Left lung (tissue), 10 donors: ENCODE results near the gene POLR2E. TPM values are rescaled to one million over a fixed set of nuclear protein-coding genes. Genes with fewer than 3 reads are reported as not detected.

Experiments used
- ATAC-seq: fragments of 200-7000 bp; cut with Tn5 transposase; one replicate; pipeline ENCODE4 v1.9.1; 2020; ENCODE audit warnings: moderate library complexity
- DNase-seq, 4 donors: peaks; one replicate each; pipeline ENCODE4 v3.0.0-alpha.2; 2013 to 2020
- H3K27ac ChIP-seq, 2 donors: fragments of 200-600 bp; sonication (generic) in 1 of 2; one replicate each; pipeline versions ENCODE4 v1.5.0 to v1.8.0; 2020 to 2021
- H3K27me3 ChIP-seq, 2 donors: fragments of 200-600 bp; sonication (generic) in 1 of 2; one replicate each; pipeline versions ENCODE4 v1.5.0 to v1.8.0; 2020 to 2021
- H3K36me3 ChIP-seq, 2 donors: fragments of 200-600 bp; sonication (generic) in 1 of 2; one replicate each; pipeline versions ENCODE4 v1.5.0 to v1.8.0; 2020 to 2021
- H3K4me1 ChIP-seq, 2 donors: fragments of 200-600 bp; one replicate each; pipeline ENCODE4 v1.8.0; 2021
- H3K4me3 ChIP-seq, 2 donors: fragments of 200-600 bp; sonication (generic) in 1 of 2; one replicate each; pipeline versions ENCODE4 v1.5.0 to v1.8.0; 2020 to 2021; ENCODE audit warnings: mild to moderate bottlenecking in 1 of 2
- H3K9me3 ChIP-seq, 2 donors: fragments of 200-600 bp; sonication (generic) in 1 of 2; one replicate each; pipeline versions ENCODE4 v1.5.0 to v1.8.0; 2020 to 2021
- intact Hi-C, 2 donors: fragments of 100-400 bp; cut with DNase I; formaldehyde crosslinking; loops; one replicate each; pipeline versions ENCODE4 v1.11.2 to v1.14.2; 2022
- polyA plus RNA-seq, 6 donors: library from polyadenylated mRNA; unstranded; fragments of 120-200 nt; gene quantifications; one replicate each; pipeline ENCODE4 v1.2.1, GENCODE V29; 2013; ENCODE audit not compliant: insufficient read length in 6 of 6
- total RNA-seq, 2 donors: library from RNA; stranded (reverse); fragmentation: NEBNext Ultra II Directional; extraction: Animal tissue kit (Norgen Biotek cat#: 25700); gene quantifications; one replicate each; pipeline ENCODE4 v1.2.1, GENCODE V29; 2021
- TF ChIP-seq, protein P1 (sequence below), 2 donors: fragments of 200-600 bp; sonication (generic) in 1 of 2; IDR thresholded peaks; one replicate each; pipeline versions ENCODE4 v1.5.0 to v1.8.0; 2021; ENCODE audit warnings: antibody characterized with exemption in 2 of 2
- donor health status: DM: no; HTN: yes; CAD: no.
- donor health status: DM: no; HTN: no; CAD: no.

The POLR2E gene
- total and polyA plus RNA-seq, 8 donors = 120 to 160 (median 139) TPM

DNA sequence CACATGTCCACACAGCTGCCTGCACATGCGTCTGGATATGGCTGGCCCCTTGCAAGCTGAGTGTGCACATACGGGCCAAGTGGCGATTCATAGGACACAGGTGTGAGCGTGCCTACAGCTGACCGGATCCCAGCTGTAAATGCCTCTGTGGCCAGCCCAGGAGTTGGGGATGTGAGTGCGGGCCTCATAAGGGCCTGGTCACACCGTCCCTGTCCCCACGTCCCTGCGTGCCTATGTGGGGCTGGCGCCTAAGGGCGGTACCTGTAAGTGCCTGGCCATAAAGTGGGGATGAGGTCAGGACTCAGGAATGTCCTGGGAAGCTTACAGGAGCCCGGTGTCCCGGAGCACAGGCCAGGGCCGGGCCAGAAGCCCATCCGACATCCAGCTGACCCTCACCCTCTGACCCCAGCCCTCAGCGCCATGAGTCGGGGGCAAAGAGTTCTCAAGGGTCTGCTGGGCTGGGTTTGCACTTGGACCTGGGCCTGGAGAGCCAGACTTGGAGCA lies 29.5 kb downstream of the POLR2E start:
- DNase-seq (peak in 2 of 4 donors; percentile 72 to 81), ATAC-seq (peak; percentile 77)
- H3K4me3 ChIP-seq = peak overlapping the region in 1 of 2 donors; percentile 85
- peak overlapping the region; percentile 53 to 65 for H3K27ac ChIP-seq
- H3K4me1 ChIP-seq = peaks cover 6 to 65% of the 10 kb centered on the region in 2 donors
- TF ChIP-seq, protein P1, sequence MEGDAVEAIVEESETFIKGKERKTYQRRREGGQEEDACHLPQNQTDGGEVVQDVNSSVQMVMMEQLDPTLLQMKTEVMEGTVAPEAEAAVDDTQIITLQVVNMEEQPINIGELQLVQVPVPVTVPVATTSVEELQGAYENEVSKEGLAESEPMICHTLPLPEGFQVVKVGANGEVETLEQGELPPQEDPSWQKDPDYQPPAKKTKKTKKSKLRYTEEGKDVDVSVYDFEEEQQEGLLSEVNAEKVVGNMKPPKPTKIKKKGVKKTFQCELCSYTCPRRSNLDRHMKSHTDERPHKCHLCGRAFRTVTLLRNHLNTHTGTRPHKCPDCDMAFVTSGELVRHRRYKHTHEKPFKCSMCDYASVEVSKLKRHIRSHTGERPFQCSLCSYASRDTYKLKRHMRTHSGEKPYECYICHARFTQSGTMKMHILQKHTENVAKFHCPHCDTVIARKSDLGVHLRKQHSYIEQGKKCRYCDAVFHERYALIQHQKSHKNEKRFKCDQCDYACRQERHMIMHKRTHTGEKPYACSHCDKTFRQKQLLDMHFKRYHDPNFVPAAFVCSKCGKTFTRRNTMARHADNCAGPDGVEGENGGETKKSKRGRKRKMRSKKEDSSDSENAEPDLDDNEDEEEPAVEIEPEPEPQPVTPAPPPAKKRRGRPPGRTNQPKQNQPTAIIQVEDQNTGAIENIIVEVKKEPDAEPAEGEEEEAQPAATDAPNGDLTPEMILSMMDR (IDR thresholded peaks at IDR 0.05) = no peak
- no peaks in the 10 kb centered on the region for H3K9me3 ChIP-seq
- intact Hi-C loops = no loop called here
- peaks cover 0 to 3% of the 10 kb centered on the region in 2 donors for H3K36me3 ChIP-seq
- H3K27me3 ChIP-seq = peaks cover 5 to 32% of the 10 kb centered on the region in 2 donors

DNA sequence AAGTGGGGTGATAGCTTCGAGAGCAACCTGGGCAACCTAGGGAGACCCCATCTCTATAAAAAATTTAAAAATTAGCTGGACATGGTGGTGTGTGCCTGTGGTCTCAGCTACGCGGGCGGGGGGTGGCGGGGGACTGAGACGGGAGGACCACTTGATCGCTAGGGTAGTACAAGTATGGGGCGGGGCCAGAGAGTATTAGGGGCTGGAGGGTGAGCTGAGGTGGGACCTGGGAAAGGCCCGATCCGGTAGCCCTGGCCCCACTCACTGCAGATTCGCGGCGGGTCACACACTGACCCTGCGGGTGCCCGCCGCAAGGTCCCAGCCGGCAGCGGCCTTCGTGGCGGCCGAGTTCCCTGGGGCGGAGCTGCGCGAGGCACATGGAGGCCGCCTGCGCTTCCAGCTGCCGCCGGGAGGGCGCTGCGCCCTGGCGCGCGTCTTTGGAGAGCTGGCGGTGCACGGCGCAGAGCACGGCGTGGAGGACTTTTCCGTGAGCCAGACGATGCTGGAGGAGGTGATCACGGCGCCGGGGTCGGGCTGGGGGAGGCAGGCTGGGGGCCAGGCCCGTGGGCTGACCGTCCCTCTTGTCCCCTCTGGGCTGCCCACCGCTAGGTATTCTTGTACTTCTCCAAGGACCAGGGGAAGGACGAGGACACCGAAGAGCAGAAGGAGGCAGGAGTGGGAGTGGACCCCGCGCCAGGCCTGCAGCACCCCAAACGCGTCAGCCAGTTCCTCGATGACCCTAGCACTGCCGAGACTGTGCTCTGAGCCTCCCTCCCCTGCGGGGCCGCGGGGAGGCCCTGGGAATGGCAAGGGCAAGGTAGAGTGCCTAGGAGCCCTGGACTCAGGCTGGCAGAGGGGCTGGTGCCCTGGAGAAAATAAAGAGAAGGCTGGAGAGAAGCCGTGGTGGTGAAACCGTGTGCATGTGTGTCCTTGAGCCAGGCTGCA lies 30.2 kb downstream of the POLR2E start:
- H3K4me1 ChIP-seq = peaks cover 6 to 58% of the 10 kb centered on the region in 2 donors
- H3K27me3 ChIP-seq = peaks cover 4 to 24% of the 10 kb centered on the region in 2 donors
- H3K4me3 ChIP-seq = peak overlapping the region in 1 of 2 donors; percentile 23
- intact Hi-C loops = no loop called here
- ATAC-seq = peak; percentile 81
- TF ChIP-seq, protein P1 (IDR thresholded peaks at IDR 0.05) = peak; percentile 87 to 95
- H3K36me3 ChIP-seq = no peaks in the 10 kb centered on the region
- peak in 3 of 4 donors; percentile 64 to 96 (median 77) for DNase-seq
- H3K27ac ChIP-seq = peak overlapping the region; percentile 53 to 65
- no peaks in the 10 kb centered on the region for H3K9me3 ChIP-seq

DNA sequence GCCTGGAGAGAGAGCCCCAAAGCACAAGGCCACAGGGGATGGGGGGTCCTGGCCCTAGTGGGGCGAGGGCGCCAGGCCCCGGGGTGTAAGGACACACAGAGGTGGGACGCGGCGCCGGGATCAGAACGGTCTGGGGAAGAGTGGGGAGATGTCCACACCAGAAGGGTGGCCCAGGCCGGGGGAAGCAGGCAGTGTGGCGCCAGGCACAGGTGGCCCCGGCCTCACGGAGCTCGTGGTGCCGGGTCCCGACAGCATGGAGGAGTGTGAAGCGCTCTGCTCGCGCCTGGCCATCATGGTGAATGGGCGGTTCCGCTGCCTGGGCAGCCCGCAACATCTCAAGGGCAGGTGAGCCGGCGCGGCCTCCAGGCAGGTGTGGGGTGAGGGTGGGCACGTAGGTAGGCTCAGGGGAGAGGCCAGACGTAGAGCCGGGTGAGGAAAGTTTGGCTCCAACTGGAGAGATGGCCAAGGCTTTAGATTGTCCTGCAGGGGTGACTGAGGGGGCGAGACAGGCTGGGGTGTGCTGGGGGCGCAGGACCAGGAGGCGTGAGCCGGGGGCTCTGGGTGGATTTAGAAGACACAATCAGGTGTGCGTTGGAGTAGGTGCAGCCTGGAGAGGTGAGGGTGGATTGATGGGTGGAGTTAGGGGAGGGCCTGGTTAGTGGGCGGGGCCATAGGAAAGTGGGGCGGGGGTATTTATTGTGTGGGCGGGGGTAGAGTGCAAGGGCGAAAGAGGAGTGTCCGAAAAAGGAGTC lies 31.1 kb downstream of the POLR2E start:
- Histone ChIP-seq H3K27ac (no peak overlapping the region), H3K4me1 (peaks cover 6 to 50% of the 10 kb centered on the region in 2 donors), H3K27me3 (peaks cover 4 to 16% of the 10 kb centered on the region in 2 donors), H3K9me3 (peaks cover 0 to 2% of the 10 kb centered on the region in 2 donors), H3K4me3 (peak overlapping the region in 1 of 2 donors; percentile 23), H3K36me3 (peaks cover 0 to 6% of the 10 kb centered on the region in 2 donors)
- intact Hi-C loops = no loop called here
- TF ChIP-seq, protein P1 (IDR thresholded peaks at IDR 0.05) = no peak
- ATAC-seq = peak; percentile 48
- DNase-seq = no peak

DNA sequence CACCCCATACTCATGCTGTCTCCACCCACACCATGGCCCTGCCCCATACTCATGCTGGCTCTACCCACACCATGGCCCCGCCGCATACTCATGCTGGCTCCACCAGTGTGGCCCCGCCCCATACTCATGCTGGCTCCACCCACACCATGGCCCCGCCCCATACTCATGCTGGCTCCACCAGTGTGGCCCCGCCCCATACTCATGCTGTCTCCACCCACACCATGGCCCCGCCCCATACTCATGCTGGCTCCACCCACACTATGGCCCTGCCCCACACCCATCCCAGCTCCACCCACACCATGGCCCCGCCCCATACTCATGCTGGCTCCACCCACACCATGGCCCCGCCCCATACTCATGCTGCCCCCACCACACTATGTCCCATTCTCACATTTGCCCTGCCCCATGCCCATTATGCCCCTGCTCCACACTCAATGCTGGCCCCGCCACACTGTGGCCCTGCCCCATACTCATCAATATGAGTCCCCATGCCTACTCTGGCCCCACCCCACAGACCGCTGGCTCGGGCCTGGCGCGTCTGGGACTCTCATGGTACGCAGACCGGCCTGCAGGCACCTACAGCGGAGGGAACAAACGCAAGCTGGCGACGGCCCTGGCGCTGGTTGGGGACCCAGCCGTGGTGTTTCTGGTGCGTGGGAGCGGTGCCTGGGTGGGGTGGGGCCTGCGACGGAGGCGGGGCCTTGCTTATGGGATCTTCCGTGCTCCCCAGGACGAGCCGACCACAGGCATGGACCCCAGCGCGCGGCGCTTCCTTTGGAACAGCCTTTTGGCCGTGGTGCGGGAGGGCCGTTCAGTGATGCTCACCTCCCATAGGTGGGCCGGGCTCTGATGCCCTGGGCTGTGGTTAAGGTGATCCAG lies 31.9 kb downstream of the POLR2E start:
- Histone ChIP-seq H3K9me3 (peaks cover 0 to 10% of the 10 kb centered on the region in 2 donors), H3K27ac (no peak overlapping the region), H3K36me3 (peaks cover 0 to 13% of the 10 kb centered on the region in 2 donors), H3K4me3 (no peak overlapping the region), H3K4me1 (peaks cover 6 to 41% of the 10 kb centered on the region in 2 donors), H3K27me3 (peaks cover 4 to 11% of the 10 kb centered on the region in 2 donors)
- TF ChIP-seq, protein P1 (IDR thresholded peaks at IDR 0.05) = no peak
- no peak for ATAC-seq
- intact Hi-C loops = no loop called here
- peak in 1 of 4 donors; percentile 85 for DNase-seq
